NT2/D1 (cell line): ENCODE measurements around the gene TLK2.

Source experiments
- YY1 ChIP-seq: IDR thresholded peaks from 2 replicates; pipeline ENCODE4 v1.6.1; 2011; ENCODE audit not compliant: insufficient read length, insufficient read depth
- ZNF274 ChIP-seq: IDR thresholded peaks from 2 replicates; pipeline ENCODE4 v1.6.1; 2011; ENCODE audit warnings: mild to moderate bottlenecking, low read depth, low read length

GRCh38 chr17:62444063-62444462, 34.6 kb upstream of the TLK2 start:
- no peak for TF ChIP-seq ZNF274
- no peak for TF ChIP-seq YY1
